Kidney (tissue), 14 donors: ENCODE measurements around the gene GFOD1. TPM values are rescaled to one million over a fixed set of nuclear protein-coding genes. Genes with fewer than 3 reads are reported as not detected.

ENCODE experiments used
- DNase-seq, 5 donors: peaks; one replicate each; pipeline ENCODE4 v3.0.0-alpha.2; 2013 to 2020
- FAIRE-seq: peaks from 2 replicates; lab custom pipeline; 2012; peaks lifted over from hg19 to GRCh38; lab: Jason Lieb, UNC
- H3K27ac ChIP-seq, 2 donors: one replicate each; pipeline ENCODE4 v1.7.0; 2013; ENCODE audit warnings: low read depth in 2 of 2, low read length in 2 of 2, inconsistent platforms in 1 of 2
- H3K27me3 ChIP-seq: one replicate; pipeline ENCODE4 v1.7.1; 2013; ENCODE audit warnings: low read length, inconsistent platforms; ENCODE audit not compliant: control insufficient read depth, insufficient read depth
- H3K36me3 ChIP-seq, 3 donors: one replicate each; pipeline versions ENCODE4 v1.7.0 to v1.7.1; 2013; ENCODE audit warnings: low read length in 3 of 3, control low read depth in 1 of 3, inconsistent platforms in 1 of 3; ENCODE audit not compliant: insufficient read depth in 3 of 3, control insufficient read depth in 2 of 3
- H3K4me1 ChIP-seq, 3 donors: one replicate each; pipeline versions ENCODE4 v1.7.0 to v1.7.1; 2013; ENCODE audit warnings: low read length in 3 of 3, inconsistent platforms in 1 of 3, low read depth in 1 of 3; ENCODE audit not compliant: control insufficient read depth in 2 of 3, insufficient read depth in 2 of 3
- H3K4me3 ChIP-seq, 3 donors: one replicate each; pipeline versions ENCODE4 v1.7.0 to v1.8.1; 2013; ENCODE audit warnings: low read length in 3 of 3, control low read depth in 1 of 3, inconsistent platforms in 1 of 3
- H3K9ac ChIP-seq, 3 donors: one replicate each; pipeline versions ENCODE4 v1.7.0 to v1.7.1; 2013; ENCODE audit warnings: low read length in 3 of 3, control low read depth in 1 of 3, inconsistent platforms in 1 of 3
- H3K9me3 ChIP-seq, 3 donors: one replicate each; pipeline versions ENCODE4 v1.7.0 to v1.7.1; 2013; ENCODE audit warnings: low read length in 3 of 3, control low read depth in 1 of 3, inconsistent platforms in 1 of 3; ENCODE audit not compliant: control insufficient read depth in 2 of 3, insufficient read depth in 1 of 3
- CTCF ChIP-seq: IDR thresholded peaks from 3 replicates; pipeline ENCODE4 v1.5.1; 2012; ENCODE audit warnings: mild to moderate bottlenecking, moderate library complexity, borderline replicate concordance; ENCODE audit not compliant: insufficient read depth; ENCODE audit errors: extremely low read depth
- intact Hi-C: fragments of 100-400 bp; cut with DNase I; formaldehyde crosslinking; loops from one replicate; pipeline ENCODE4 v1.11.1; 2022
- polyA plus RNA-seq: library from polyadenylated mRNA; stranded (reverse); fragments of 350-450 nt; fragmentation: Illumina TruSeq; extraction: RNeasy Lipid Tissue Mini Kit (QIAGEN cat#74804); gene quantifications from one replicate; pipeline ENCODE4 v1.2.3, GENCODE V29; 2014; ENCODE audit warnings: low read depth, low replicate concordance; ENCODE audit not compliant: insufficient read depth
- total RNA-seq: library from RNA; stranded (reverse); fragmentation: NEBNext Ultra II Directional; extraction: Animal tissue kit (Norgen Biotek cat#: 25700); gene quantifications from one replicate; pipeline ENCODE4 v1.2.1, GENCODE V29; 2021
- donor health status: control.
- donor health status: control.
- donor health status: control.
- donor health status: control.
- donor health status: control.
- donor health status: DM: yes; HTN: yes; CAD: no.
- donor health status: Normal renal cell carcinoma (clear cell type).

The GFOD1 gene
- total and polyA plus RNA-seq, 2 donors from 2014 or later: 2.1 to 14.6 TPM

- no peak for FAIRE-seq
- DNase-seq: no peak
- H3K27me3 ChIP-seq: no peaks in the 10 kb centered on the region
- H3K9ac ChIP-seq: no peak overlapping the region
- intact Hi-C loops: no loop called here
- H3K36me3 ChIP-seq: no peaks in the 10 kb centered on the region
- no peak overlapping the region for H3K4me3 ChIP-seq
- TF ChIP-seq CTCF: no peak
- no peak overlapping the region for H3K27ac ChIP-seq
- no peaks in the 10 kb centered on the region for H3K9me3 ChIP-seq
- no peaks in the 10 kb centered on the region for H3K4me1 ChIP-seq
Measured at GRCh38 chr6:13360671-13361540, 126.5 kb downstream of the GFOD1 start.

- Histone ChIP-seq H3K27me3 (no peaks in the 10 kb centered on the region), H3K36me3 (no peaks in the 10 kb centered on the region), H3K9me3 (no peaks in the 10 kb centered on the region), H3K4me3 (no peak overlapping the region), H3K9ac (no peak overlapping the region), H3K27ac (no peak overlapping the region), H3K4me1 (no peaks in the 10 kb centered on the region)
- DNase-seq (no peak), FAIRE-seq (no peak)
- no peak for TF ChIP-seq CTCF
- intact Hi-C loops: no loop called here
Measured at GRCh38 chr6:13359287-13359686, 128.1 kb downstream of the GFOD1 start.

GRCh38 chr6:13358511-13358910 is 128.9 kb downstream of the GFOD1 start:
- FAIRE-seq: no peak
- H3K9me3 ChIP-seq: no peaks in the 10 kb centered on the region
- intact Hi-C loops: no loop called here
- DNase-seq: no peak
- no peaks in the 10 kb centered on the region for H3K27me3 ChIP-seq
- H3K36me3 ChIP-seq: no peaks in the 10 kb centered on the region
- H3K4me1 ChIP-seq: no peaks in the 10 kb centered on the region
- no peak overlapping the region for H3K27ac ChIP-seq
- no peak overlapping the region for H3K9ac ChIP-seq
- H3K4me3 ChIP-seq: no peak overlapping the region
- no peak for TF ChIP-seq CTCF
